GM23248 (cell line): ENCODE data around the gene MAN1C1. TPM values are rescaled to one million over a fixed set of nuclear protein-coding genes. Genes with fewer than 3 reads are reported as not detected.
"Not testable (repeated sequence)": the region's sequence is repeated elsewhere in the genome, so short reads cannot be mapped to it uniquely, and the experiment has no call there.

Experiments used
- DNase-seq: peaks from one replicate; pipeline ENCODE4 v3.0.0-alpha.2; 2015
- H2AFZ ChIP-seq: fragments of 200-600 bp; sonication (generic); 2 replicates; pipeline ENCODE4 v1.6.1; 2016; ENCODE audit warnings: antibody characterized with exemption
- H3F3A ChIP-seq: fragments of 200-600 bp; sonication (generic); 2 replicates; pipeline ENCODE4 v1.6.1; 2016; ENCODE audit warnings: mild to moderate bottlenecking, antibody characterized with exemption, mixed run types; ENCODE audit not compliant: insufficient read depth
- H3K27ac ChIP-seq: fragments of 200-600 bp; sonication (generic); 2 replicates; pipeline ENCODE4 v1.5.1; 2016; ENCODE audit warnings: mild to moderate bottlenecking
- H3K27me3 ChIP-seq: fragments of 200-600 bp; sonication (generic); replicated peaks from 2 replicates; pipeline ENCODE4 v1.6.1; 2016; ENCODE audit warnings: mild to moderate bottlenecking; ENCODE audit not compliant: insufficient read depth
- H3K36me3 ChIP-seq: fragments of 200-600 bp; sonication (generic); 2 replicates; pipeline ENCODE4 v1.6.1; 2016; ENCODE audit warnings: low read depth, mild to moderate bottlenecking
- H3K4me1 ChIP-seq: fragments of 200-600 bp; sonication (generic); 2 replicates; pipeline ENCODE4 v1.6.1; 2016; ENCODE audit warnings: mild to moderate bottlenecking; ENCODE audit not compliant: insufficient read depth
- H3K4me2 ChIP-seq: fragments of 200-600 bp; sonication (generic); one replicate; pipeline ENCODE4 v1.6.1; 2016; ENCODE audit warnings: mild to moderate bottlenecking; ENCODE audit not compliant: unreplicated experiment
- H3K4me3 ChIP-seq: fragments of 200-600 bp; sonication (generic); 2 replicates; pipeline ENCODE4 v1.5.1; 2016; ENCODE audit warnings: mild to moderate bottlenecking
- H3K79me2 ChIP-seq: fragments of 200-600 bp; sonication (generic); 2 replicates; pipeline ENCODE4 v1.6.1; 2016; ENCODE audit warnings: mild to moderate bottlenecking; ENCODE audit not compliant: insufficient read depth
- H3K9ac ChIP-seq: fragments of 200-600 bp; sonication (generic); 2 replicates; pipeline ENCODE4 v1.6.1; 2016; ENCODE audit warnings: mild to moderate bottlenecking
- H3K9me2 ChIP-seq: fragments of 200-600 bp; sonication (generic); 2 replicates; pipeline ENCODE4 v1.6.1; 2016; ENCODE audit warnings: mixed run types, mild to moderate bottlenecking, moderate library complexity; ENCODE audit not compliant: insufficient read depth
- H3K9me3 ChIP-seq: fragments of 200-600 bp; sonication (generic); one replicate; pipeline ENCODE4 v1.6.1; 2017; ENCODE audit warnings: low read depth
- H4K20me1 ChIP-seq: fragments of 200-600 bp; sonication (generic); 2 replicates; pipeline ENCODE4 v1.6.0; 2016; ENCODE audit not compliant: insufficient read depth
- EZH2 ChIP-seq: fragments of 200-600 bp; sonication (generic); IDR thresholded peaks from 2 replicates; pipeline ENCODE4 v1.6.1; 2018; ENCODE audit warnings: antibody characterized with exemption, mild to moderate bottlenecking; ENCODE audit not compliant: insufficient read depth, poor library complexity, severe bottlenecking
- EZH2phosphoT487 ChIP-seq: fragments of 200-600 bp; sonication (generic); IDR thresholded peaks from 2 replicates; pipeline ENCODE4 v1.6.1; 2018; ENCODE audit warnings: antibody characterized with exemption, moderate library complexity, mild to moderate bottlenecking, low read depth; ENCODE audit not compliant: insufficient read depth
- WGBS, 2 experiments: methylation state at CpG; one replicate each; pipeline ENCODE4 v1.1.6; 2015 to 2017; ENCODE audit warnings: low lambda C conversion rate in 2 of 2, low coverage in 1 of 2; ENCODE audit errors: missing lambda C conversion rate in 2 of 2; 5-methylcytosine and 5-hydroxymethylcytosine counted together
- in situ Hi-C: fragments of 300-500 bp; cut with MboI; formaldehyde crosslinking; loops from 2 replicates; pipeline ENCODE4 v1.15.0; 2020
- polyA plus RNA-seq: library from polyadenylated mRNA; unstranded; fragments of >200 nt; fragmentation: Nextera tagmentation; extraction: Ambion mirVana; gene quantifications from 2 replicates; pipeline ENCODE4 v1.2.1, GENCODE V29; 2016
- total RNA-seq: library from RNA; depleted of rRNA; stranded (reverse); fragments of >200 nt; shearing (Covaris generic); gene quantifications from 2 replicates; pipeline ENCODE4 v1.2.3, GENCODE V29; 2014

MAN1C1 gene
- total and polyA plus RNA-seq, 2 experiments from 2014 or later, result 0.29 to 1.1 TPM

DNA sequence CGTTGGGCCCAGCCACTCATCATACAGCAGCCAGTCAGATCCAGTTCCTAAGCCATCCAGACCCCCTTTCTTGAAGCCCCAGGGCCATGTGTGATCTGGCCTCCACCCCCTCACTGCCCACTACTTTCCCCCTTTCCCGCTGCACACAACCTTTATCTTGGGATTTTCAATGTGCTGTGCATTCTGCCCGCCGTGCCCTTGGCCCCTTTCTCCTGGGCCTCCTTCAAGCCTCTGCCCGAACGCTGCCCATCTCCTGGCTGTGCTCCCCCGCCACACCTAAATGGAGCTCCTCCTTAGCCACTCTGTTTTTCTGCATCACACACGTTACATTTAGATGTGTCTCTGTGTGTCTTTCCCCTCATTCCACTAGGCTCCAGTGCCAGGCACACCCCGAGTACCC lies 116.7 kb downstream of the MAN1C1 start:
- in situ Hi-C loops, result no loop called here
- no peaks in the 10 kb centered on the region for H3K27me3 ChIP-seq
- TF ChIP-seq EZH2 (no peak), EZH2phosphoT487 (no peak)

GRCh38 chr1:25734991-25735390 lies 118.4 kb downstream of the MAN1C1 start:
- H3K9ac ChIP-seq, H3K4me3 ChIP-seq, H3K36me3 ChIP-seq, H4K20me1 ChIP-seq, H3K4me1 ChIP-seq, H2AFZ ChIP-seq, DNase-seq, H3K4me2 ChIP-seq, H3F3A ChIP-seq, H3K9me3 ChIP-seq, H3K27ac ChIP-seq, H3K79me2 ChIP-seq, H3K27me3 ChIP-seq, in situ Hi-C loops, H3K9me2 ChIP-seq: not testable (repeated sequence)
- 86 to 87% methylated on average over 10 of the region's 10 CpGs for WGBS, 2 experiments

More for the DNA sequence above, 116.7 kb downstream of the MAN1C1 start:
- WGBS, 2 experiments, result 77 to 87% methylated on average over 9 of the region's 9 CpGs
- H3K79me2 ChIP-seq, result no peaks in the 10 kb centered on the region
- no peaks in the 10 kb centered on the region for H3K9me3 ChIP-seq
- H3F3A ChIP-seq, result no peaks in the 10 kb centered on the region
- H3K4me1 ChIP-seq, result no peaks in the 10 kb centered on the region
- no peak overlapping the region for H3K27ac ChIP-seq
- no peak overlapping the region for H2AFZ ChIP-seq
- no peaks in the 10 kb centered on the region for H3K36me3 ChIP-seq
- no peak overlapping the region for H3K4me2 ChIP-seq
- H3K4me3 ChIP-seq, result no peak overlapping the region
- H3K9me2 ChIP-seq, result no peaks in the 10 kb centered on the region
- no peaks in the 10 kb centered on the region for H4K20me1 ChIP-seq
- DNase-seq, result no peak
- H3K9ac ChIP-seq, result no peak overlapping the region

- no peaks in the 10 kb centered on the region for H3F3A ChIP-seq
- no peak overlapping the region for H2AFZ ChIP-seq
- H3K79me2 ChIP-seq, result no peaks in the 10 kb centered on the region
- H3K4me2 ChIP-seq, result no peak overlapping the region
- no peak for DNase-seq
- 94 to 95% methylated on average over 1 of the region's 1 CpG for WGBS, 2 experiments
- no peak overlapping the region for H3K4me3 ChIP-seq
- no peaks in the 10 kb centered on the region for H3K9me2 ChIP-seq
- TF ChIP-seq EZH2 (no peak), EZH2phosphoT487 (no peak)
- H3K4me1 ChIP-seq, result no peaks in the 10 kb centered on the region
- no peak overlapping the region for H3K27ac ChIP-seq
- no peaks in the 10 kb centered on the region for H3K27me3 ChIP-seq
- in situ Hi-C loops, result no loop called here
- no peaks in the 10 kb centered on the region for H3K36me3 ChIP-seq
- H3K9ac ChIP-seq, result no peak overlapping the region
- H3K9me3 ChIP-seq, result no peaks in the 10 kb centered on the region
- H4K20me1 ChIP-seq, result no peaks in the 10 kb centered on the region
Measured at GRCh38 chr1:25735956-25736529, 119.5 kb downstream of the MAN1C1 start.

GRCh38 chr1:25737130-25737529 lies 120.5 kb downstream of the MAN1C1 start:
- Histone ChIP-seq H3K27me3 (no peaks in the 10 kb centered on the region), H2AFZ (no peak overlapping the region), H4K20me1 (no peaks in the 10 kb centered on the region), H3K9me3 (no peaks in the 10 kb centered on the region), H3K9ac (no peak overlapping the region), H3K9me2 (no peaks in the 10 kb centered on the region), H3F3A (no peaks in the 10 kb centered on the region), H3K4me1 (no peaks in the 10 kb centered on the region), H3K27ac (no peak overlapping the region), H3K4me2 (no peak overlapping the region), H3K4me3 (no peak overlapping the region), H3K79me2 (no peaks in the 10 kb centered on the region), H3K36me3 (no peaks in the 10 kb centered on the region)
- in situ Hi-C loops, result no loop called here
- WGBS, 2 experiments, result 21 to 22% methylated on average over 6 of the region's 6 CpGs
- TF ChIP-seq EZH2phosphoT487 (no peak), EZH2 (no peak)
- DNase-seq, result peak; percentile 23

DNA sequence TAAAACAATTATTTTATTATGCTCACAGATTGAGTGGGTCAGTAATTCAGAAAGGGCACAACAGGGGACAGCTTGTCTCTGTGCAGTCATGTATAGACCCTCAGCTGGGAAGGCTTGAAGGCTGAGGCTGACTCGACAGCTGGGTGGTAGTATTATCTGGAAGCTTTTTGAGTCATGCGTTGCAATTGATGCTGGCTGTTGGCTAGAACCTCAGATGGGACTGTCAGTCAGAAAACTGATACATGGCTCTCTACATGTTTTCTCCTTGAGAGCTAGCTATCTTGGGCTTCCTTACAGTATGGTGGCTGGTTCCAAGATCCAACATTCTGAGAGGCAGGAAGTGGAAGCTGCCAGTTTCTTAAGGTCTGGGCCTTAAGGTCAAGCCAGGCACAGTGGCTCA lies 121.9 kb downstream of the MAN1C1 start:
- TF ChIP-seq EZH2phosphoT487 (no peak), EZH2 (no peak)
- no peak overlapping the region for H2AFZ ChIP-seq
- 85 to 97% methylated on average over 2 of the region's 2 CpGs for WGBS, 2 experiments

More for the DNA sequence above, 121.9 kb downstream of the MAN1C1 start:
- Histone ChIP-seq H4K20me1 (no peaks in the 10 kb centered on the region), H3K36me3 (no peaks in the 10 kb centered on the region), H3K9me2 (no peaks in the 10 kb centered on the region), H3K4me1 (peaks cover 3% of the 10 kb centered on the region; the same call in 1 of the 2 replicates), H3K4me3 (no peak overlapping the region), H3K9me3 (no peaks in the 10 kb centered on the region), H3K79me2 (no peaks in the 10 kb centered on the region), H3F3A (no peaks in the 10 kb centered on the region), H3K9ac (no peak overlapping the region), H3K4me2 (no peak overlapping the region), H3K27me3 (no peaks in the 10 kb centered on the region), H3K27ac (no peak overlapping the region)
- no peak for DNase-seq
- in situ Hi-C loops, result no loop called here
